EL (cell line): ENCODE measurements around the gene PPFIA1.

Experiments used
- DNase-seq: peaks from one replicate; pipeline ENCODE4 v3.0.0-alpha.2; 2016

PPFIA1 gene

DNA sequence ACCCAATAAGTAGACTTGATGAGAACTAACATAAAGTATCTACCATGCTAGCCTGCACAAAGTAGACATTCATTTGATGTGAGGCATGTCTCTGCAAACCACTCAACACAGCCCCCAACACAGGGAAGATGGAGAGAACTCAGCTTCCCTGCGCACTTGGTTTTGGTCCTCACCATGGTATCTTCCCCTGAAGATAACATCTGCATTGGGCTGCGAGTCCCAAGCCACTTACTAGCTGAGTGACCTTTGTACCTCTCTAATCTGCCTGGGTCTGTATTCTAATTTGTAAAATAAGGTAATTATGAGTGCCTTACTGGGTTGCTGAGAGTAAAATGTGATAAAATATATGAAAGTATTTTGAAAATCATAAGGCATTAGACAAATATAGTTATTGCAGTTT, 30.7 kb downstream of the PPFIA1 start:
- DNase-seq = no peak

DNA sequence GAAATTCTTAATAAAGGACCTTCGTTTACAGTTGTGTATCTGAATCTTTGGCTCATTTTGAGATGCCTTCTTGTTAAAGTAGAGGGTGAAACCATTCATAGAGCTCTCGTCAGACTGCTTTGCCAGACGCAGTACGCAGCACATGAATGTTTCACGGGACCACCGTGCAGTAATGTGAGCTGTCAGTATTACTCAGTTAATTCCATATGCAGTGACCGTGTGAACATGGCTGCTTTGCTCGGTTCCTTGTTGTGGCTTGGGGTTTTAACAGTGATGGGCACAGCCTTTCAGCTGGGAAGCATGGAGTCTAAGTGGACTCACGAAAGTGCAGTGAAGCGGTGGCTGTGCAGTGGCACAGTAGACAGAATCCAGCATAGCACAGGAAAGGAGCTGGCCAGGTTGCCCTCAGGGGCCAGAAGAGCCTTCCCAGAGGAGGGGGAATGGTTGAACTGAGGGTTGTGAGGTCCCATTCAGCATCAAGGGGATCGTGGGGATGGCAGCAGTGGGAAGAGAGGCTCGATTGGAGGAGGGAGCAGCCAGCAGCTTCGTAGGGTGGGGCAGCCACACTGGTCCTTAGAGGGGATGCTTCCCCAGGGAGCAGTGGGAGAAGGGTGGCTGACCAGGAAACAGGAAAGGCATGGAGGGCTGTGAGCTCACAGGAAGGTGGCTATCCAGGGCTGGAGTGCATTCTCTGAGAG, 31.4 kb downstream of the PPFIA1 start:
- no peak for DNase-seq

DNA sequence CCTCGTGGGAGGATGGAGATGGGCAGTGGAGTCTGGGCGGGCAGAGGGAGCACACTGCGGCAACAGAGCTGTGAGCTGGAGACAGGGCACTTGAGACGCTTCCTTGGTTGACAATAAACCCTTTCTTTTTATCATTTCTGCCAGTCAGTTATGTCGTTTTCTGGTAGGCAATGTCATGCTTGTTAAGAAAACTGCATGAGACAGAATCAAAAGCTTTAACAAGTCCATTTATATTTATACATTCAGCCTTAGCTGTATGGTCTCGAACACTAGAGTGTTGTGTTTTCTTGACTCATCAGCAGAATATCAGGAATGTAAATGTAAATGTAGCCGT, 31.9 kb downstream of the PPFIA1 start:
- DNase-seq = no peak

DNA sequence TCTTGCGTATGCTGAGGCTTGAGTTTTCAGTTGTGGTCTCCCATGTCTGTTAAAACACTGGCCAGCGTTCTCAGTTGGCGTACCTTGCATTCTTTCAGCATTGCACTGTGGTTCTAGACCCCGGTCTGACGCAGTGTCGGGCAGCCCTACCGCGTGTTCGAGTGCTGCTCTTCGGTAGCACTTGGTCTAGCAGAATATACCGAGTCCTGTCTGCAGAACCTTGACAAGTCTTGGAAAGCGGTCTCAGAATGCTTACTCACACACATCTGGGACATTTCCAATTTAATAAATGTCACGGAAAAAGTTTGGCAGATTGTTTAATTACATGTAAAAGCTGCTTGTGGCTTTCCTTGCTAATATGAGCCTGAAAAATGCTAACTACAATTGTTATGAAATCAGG, 32.6 kb downstream of the PPFIA1 start:
- DNase-seq = no peak

DNA sequence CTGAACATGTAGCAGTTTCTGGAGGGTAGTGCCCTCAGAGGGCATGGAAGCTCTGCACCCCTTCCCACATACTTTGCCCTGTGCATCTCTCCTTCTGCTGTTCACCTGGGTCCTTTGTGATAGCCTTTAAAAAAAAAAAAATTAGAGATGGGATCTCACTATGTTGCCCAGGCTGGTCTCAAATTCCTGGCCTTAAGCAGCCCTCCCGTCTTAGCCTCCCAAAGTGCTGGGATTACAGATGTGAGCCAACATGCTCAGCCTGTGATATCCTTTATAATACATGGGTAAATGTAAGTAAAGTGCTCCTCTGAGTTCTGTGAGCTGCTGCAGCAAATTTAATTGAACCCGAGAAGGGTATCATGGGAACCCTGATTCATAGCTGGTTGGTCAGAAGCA, 33.7 kb downstream of the PPFIA1 start:
- DNase-seq = no peak

DNA sequence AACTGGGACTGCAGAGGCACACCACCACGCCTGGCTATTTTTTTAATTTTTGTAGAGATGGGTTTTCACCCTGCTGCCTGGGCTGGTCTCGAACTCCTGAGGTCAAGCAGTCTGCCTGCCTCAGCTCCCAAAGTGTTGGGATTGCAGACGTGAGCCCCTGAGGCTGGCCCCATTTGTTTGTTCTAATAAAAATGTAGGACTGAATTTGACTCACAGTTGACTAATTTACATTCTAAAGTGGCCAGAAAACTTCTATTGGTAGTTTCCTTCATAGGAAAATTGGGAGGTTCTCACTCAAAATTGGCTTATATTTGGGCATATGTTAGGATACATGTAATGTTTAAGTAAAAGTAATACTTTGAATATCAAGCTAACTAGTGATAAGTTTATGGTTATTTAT, 35.0 kb downstream of the PPFIA1 start:
- peak; percentile 28 for DNase-seq

DNA sequence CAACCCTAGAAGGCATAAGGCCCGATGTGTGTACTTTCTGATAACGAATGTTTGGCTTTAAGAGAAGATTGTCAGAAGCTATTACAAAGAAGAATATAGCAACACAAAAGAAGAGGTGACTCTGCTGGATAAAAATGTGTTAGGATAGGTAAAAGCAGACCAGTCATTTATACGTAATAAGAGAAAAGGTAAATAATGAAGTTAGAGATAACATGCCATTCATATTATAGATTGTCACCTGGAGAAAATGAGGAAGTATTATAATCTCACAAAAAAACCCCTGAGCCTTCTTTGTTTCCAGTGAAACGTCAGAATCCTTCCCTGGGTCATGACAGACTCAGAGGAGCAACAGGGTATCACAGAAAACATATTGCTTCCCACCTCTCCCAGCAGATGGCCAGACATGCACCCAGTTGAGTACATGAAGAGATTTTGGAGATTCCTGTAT, 36.1 kb downstream of the PPFIA1 start:
- no peak for DNase-seq

DNA sequence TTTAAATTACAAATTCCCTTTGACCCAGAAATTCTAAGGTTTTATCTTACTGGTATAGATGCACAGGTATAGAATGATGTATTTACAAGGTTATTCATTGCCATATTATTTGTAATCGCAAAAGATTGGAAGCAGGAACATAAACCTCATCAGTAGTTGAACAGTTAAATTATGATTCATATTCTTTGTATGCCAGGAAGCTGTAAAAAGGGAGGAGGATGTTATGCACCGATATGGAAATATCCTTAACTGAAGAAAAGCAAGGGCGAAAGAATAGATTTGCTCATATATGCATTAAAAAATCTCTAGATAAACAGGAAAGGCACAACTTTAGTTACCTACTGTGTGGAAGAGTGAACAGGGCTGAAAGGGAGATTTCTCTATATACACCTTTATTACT, 36.7 kb downstream of the PPFIA1 start:
- DNase-seq = peak; percentile 35

DNA sequence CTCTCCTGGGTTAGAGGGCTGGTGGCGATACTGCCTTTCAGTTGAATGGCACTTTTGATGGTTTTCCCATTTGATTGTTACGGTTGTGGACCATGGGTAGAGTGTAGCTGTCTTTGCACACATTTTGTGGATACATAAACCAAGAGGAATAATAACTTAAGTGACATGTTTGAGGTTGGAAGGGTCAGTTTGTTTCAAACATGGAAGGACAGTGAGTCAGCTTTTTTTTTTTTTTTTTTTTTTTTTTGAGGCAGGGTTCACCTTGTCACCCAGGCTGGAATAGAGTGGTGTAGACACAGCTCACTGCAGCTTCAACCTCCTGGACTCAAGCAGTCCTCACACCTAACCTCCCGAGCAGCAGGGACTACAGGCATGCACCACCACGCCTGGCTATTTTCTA, 41.1 kb downstream of the PPFIA1 start:
- DNase-seq = no peak

DNA sequence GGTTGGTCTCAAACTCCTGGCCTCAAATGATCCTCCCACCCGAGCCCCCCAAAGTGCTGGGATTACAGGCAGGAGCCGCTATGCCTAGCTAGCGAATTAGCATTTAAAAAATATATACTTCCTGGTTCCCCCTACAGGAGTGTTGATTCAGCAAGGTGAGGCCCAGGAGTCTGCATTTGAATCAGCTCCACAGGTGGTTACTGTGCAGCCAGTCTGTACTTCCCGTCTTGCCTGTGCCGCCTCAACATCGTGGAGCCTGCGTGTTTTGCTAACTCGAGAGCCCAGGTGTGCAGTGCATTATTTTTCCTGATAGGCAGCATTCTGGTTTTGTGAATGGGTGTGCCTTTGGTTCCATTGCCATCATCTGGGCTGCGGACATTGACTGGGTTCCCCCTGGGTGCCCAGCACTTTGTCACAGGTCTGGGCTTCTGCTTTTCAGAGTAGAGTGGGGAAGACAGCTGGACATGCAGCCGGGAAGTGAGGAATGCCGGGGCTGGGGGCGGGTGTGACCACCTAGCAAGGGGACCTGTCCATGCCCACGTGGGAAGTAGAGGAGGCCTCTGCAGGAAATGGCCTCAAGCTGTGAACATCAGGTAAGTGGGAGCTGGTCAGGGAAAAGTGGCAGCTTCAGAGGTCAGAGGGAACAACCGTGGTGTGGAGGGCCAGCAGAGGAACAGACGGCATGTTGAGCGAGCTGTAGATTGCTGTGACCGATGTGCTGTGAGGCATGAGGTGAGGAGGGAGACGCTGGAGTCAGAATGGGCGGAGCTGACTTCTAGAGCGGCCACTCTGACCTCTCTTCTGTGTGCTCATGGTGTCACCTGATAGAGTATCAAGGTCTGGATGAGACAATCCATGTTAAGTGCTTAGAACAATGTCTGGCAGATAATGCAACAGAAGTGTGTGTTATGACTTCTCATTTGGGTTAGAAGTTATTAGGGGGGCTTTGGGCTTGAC, 42.2 kb downstream of the PPFIA1 start:
- DNase-seq = no peak

DNA sequence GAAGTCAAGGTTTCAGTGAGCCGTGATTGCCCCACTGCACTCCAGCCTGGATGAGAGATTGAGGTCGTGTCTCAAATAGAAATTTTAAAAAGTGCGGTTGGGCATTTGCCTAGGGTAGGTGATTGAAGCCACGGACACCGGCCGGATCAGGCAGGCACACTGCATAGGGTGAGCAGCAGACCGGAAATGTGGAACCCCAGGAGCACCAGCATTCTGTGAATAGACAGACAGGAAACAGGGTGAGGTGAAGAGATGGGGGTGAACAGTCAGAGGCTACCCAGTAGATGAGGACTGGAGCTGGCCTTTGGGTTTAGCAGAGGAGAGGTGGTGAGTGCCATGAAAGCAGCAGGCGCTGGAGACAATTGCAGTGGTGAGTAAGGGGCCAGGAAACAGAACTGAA, 43.5 kb downstream of the PPFIA1 start:
- no peak for DNase-seq

DNA sequence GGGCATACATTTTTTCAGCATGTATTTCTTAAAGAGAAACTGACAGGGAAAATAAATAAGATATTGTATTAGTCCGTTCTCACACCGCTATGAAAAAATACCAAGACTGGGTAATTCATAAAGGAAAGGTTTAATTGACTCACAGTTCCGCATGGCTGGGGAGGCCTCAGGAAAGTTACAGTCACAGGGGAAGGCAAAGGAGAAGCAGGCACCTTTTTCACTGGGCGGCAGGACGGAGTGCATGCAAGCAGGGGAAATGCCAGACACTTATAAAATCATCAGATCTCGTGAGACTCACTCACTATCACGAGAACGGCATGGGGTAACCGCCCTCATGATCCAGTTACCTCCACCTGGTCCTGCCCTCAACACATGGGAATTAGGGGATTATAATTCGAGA, 44.2 kb downstream of the PPFIA1 start:
- no peak for DNase-seq

DNA sequence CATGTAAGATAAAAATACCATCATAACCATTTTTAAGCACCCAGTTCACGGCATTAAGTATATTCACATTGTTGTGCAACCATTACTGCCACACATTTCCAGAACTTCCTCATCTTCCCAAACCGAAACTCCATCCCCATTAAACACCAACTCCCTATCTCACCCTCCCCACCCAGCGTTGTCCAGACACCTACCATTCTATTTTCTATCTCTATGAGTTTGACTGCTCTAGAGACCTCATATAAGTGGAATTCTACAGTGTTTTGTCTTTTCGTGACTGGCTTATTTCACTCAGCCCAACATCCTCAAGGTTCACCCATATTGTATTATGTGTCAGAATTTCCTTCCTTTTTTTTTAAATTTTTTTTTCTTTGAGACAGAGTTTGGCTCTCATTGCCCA, 45.2 kb downstream of the PPFIA1 start:
- DNase-seq = no peak

DNA sequence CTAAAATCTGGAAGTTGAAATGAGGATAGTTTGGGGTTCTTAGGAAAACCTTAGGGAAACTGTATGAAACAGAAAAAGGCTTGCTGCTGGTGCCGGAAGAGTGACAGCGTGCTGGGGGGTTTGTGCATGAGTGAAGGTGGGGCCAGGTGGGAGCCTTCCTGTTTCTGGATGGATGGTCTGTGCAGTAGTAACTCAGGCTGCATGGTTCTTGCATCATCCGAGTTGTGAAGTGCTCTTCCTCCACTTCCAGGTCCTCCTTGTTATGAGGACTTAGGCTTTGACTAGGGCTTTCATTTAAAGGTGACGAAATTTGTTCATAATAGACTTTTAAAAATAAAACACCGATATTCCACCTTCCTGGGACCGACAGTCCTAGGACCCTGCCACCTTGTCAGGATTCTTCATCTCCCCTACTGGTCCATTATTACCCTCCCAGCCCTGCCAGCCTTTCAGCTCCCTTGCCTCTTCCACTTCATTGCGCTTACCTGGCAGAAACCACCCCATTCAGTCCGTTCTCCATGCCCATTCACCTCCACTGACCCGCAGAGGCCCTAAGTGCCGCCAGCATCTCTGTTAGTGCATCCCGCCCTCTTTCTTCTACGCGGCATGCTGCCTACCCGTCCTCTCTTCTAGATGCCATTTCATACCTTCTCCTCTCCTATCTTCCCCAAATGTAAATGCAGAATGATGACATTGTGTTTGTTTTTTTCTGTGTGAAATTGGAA, 47.3 kb downstream of the PPFIA1 start:
- DNase-seq = no peak

DNA sequence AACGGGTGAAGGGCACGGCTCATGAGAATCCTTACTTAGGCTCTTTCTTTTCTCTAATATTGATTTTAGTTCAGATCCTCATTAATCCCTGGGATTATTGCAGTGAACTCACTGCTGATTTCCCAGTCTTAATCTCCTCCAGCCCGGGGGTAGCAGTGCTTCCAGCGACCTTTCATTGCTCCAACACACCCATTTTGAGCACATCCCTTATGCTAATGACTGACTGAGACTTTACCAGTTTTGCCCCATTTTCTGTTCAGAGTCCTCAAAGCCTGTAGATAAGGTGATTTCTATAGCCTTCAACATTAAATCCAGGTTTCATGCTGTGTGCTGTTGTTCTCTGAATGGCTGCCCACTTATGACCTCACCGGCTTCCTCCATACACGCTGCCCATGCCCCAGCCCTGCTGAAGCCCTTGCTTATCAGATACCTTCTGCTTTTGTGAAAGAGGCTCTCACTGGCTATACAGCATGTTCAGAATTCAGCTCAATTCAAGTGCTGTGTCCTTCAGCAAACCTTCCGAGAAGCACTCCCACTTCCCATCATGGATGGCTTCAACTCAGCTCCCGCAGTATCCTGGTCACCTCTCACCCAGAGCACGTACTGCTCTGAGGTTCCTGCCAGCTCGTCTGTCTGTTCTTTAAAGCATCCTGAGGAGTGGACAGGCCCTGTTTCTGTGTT, 49.0 kb downstream of the PPFIA1 start:
- no peak for DNase-seq

DNA sequence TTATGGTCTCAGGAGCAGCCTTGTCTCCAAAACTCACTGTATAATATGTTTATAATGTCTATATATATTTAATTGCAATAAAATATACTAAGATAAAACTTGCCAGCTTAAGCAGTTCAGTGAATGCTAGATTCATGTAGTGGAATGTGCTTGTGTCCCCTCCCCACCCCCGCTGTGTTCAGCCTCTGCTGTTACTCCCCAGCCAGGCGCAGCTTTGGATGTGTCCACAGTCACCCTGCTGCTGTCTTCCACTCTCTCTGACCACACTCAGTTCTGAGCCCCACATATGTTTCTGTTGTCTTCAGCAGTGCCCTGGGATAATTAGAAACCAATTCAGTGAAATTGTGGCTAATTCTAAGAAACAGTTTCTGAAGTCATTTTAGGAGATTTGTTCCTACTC, 52.2 kb downstream of the PPFIA1 start:
- DNase-seq = no peak

DNA sequence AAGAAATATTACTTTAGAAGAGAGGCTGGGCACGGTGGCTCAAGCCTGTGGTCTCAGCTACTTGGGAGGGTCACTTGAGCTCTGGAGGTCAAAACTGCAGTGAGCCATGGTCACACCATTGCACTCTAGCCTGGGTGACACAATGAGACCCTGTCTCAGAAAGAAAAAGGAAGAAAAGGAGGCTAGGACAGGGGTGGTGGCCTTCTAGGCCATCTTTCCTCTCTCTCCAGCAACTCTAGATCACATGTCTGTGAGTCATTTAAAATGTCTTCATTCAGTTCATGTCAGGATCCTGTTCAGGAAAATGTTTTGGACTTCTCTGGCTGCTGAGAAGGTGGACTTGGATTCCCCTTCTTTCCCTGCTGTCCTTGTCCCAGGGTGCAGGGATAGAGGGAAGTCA, 53.3 kb downstream of the PPFIA1 start:
- DNase-seq = peak; percentile 27

DNA sequence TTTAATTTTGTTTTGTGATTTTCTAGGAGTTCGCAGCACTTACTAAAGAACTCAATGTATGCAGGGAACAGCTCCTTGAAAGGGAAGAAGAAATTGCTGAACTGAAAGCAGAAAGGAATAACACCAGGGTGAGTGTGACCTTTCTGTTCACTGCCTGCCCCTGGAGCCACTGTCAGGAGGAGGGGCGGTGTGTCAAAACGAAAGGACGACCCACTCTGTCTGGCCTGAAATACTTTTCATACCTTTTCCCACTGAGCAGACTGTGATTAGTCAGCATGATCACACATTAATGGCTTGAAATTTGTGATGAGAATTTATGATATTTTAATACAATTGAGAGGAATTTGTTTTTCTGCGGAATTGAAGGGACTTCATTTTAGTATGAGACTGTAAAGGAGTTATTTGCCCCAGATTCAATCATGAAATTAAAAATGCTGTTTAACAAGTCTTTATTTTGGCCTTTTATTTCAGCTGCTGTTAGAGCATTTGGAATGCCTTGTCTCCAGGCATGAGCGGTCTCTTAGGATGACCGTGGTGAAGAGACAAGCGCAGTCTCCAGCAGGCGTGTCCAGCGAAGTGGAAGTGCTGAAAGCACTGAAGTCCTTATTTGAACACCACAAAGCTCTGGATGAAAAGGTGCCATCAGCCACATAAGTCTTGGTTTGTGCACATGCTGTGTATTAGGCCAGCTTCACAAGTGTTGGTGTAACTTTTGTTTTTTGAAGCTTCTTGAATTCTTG, 54.1 kb downstream of the PPFIA1 start:
- DNase-seq = peak; percentile 36

DNA sequence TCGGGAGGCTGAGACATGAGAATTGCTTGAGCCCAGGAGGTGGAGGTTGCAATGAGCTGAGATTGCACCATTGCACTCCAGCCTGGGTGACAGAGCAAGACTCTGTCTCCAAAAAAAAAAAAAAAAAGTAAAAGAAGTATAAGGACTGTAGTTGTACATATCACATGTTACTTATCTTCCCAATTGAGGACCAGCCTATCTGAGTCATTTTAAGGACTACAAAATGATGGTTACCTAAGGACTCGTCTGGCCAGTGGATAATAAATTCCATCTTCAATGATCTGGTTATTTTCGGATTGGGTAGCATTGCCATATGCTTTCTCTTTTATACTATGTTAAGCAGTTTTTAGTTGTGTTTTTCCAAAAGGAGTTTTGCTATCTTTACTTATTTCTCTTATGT, 55.3 kb downstream of the PPFIA1 start:
- no peak for DNase-seq

DNA sequence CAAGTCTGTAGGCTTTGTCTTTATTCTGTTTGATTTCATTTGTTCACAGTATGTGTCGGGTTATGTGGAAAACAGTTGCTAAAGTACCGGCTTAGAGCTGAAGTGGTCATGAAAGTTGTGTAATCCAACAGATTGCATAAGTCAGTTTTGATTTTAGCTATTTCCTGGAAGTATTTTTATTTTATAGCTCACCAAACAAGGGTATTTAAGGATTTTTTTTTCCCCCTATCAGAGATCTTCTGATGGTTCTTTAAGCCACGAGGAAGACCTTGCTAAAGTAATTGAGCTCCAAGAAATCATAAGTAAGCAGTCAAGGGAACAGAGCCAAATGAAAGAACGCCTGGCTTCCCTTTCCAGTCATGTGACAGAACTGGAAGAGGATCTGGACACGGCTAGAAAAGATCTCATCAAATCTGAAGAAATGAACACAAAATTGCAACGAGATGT, 55.9 kb downstream of the PPFIA1 start:
- DNase-seq = no peak

DNA sequence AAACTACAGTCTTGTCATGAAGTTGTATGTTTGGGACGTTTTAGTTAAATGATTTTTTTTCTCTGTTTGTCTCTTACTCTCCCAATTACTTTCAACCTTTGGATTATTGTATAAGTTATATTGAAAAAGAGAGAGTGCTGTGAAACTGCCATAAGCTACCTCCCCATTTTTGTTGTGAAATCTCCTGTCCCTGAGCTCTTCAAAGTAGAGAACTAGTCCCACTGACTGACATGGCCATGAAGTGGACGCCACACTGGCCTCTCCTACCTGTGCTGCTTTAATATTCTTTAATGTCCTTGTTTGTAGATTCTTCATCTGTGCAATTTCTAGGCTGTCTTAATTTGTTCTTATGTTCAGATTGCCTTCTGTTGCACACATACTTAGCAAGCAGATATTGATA, 56.3 kb downstream of the PPFIA1 start:
- no peak for DNase-seq

DNA sequence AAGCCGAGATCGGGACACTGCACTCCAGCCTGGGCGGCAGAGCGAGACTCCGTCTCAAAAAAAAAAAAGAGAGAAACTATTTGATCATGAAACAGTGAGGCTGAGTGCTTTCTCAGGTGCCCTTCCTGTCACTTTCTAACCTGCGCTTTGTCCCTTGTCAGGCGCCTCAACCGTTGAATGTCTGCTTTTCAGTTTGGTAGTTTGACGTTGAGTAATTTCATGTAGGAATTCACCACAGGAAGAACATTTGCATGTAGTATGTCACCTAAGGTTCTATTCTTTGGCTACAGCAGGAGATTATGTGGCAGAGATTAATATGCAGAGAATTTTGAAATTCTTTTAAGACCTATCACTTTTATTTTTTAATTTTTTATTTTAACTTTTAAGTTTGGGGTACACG, 57.2 kb downstream of the PPFIA1 start:
- DNase-seq = no peak
